Common myeloid progenitor, CD34-positive (primary cell): Measurements from ENCODE around the gene RPTOR.

ENCODE experiments used
- CTCF ChIA-PET: fragments of 350-600 bp; sonication (Branson Sonifier 250); formaldehyde crosslinking; loops from one replicate; lab custom pipeline; 2021; ENCODE audit warnings: antibody characterized with exemption; lab: Charles Lee
- POLR2A ChIA-PET: fragments of 350-600 bp; sonication (Branson Sonifier 250); formaldehyde crosslinking; loops from one replicate; lab custom pipeline; 2021; ENCODE audit warnings: antibody characterized with exemption; lab: Charles Lee
- DNase-seq, 3 donors: peaks; one replicate each; pipeline versions ENCODE4 v3.0.0 to v3.0.0-alpha.2; 2013
- H3K27ac ChIP-seq, 2 experiments: 1 replicate in 1 of 2; 2 replicates in 1 of 2; pipeline ENCODE4 v1.7.0; 2013; ENCODE audit warnings: inconsistent platforms in 2 of 2, low read length in 2 of 2, mild to moderate bottlenecking in 2 of 2, low read depth in 1 of 2, moderate library complexity in 1 of 2; ENCODE audit not compliant: severe bottlenecking in 2 of 2, insufficient read depth in 1 of 2, poor library complexity in 1 of 2
- H3K27me3 ChIP-seq, 5 experiments: replicated peaks in 2 of 5; 1 replicate in 3 of 5; 2 replicates in 2 of 5; pipeline versions ENCODE4 v1.6.1 to v1.7.0; 2013; ENCODE audit warnings: low read length in 4 of 5, mild to moderate bottlenecking in 2 of 5, moderate library complexity in 2 of 5, inconsistent platforms in 1 of 5; ENCODE audit not compliant: insufficient read depth in 5 of 5, control insufficient read depth in 4 of 5
- H3K36me3 ChIP-seq, 4 experiments: 1 replicate in 2 of 4; 2 replicates in 2 of 4; pipeline versions ENCODE4 v1.6.1 to v1.7.0; 2013; ENCODE audit warnings: low read length in 3 of 4, control low read depth in 1 of 4, mild to moderate bottlenecking in 1 of 4; ENCODE audit not compliant: control insufficient read depth in 4 of 4, insufficient read depth in 4 of 4
- H3K4me1 ChIP-seq, 4 experiments: 1 replicate in 3 of 4; 2 replicates in 1 of 4; pipeline versions ENCODE4 v1.6.1 to v1.7.1; 2013; ENCODE audit warnings: low read length in 3 of 4, mild to moderate bottlenecking in 3 of 4, control low read depth in 1 of 4, inconsistent platforms in 1 of 4, moderate library complexity in 1 of 4; ENCODE audit not compliant: control insufficient read depth in 4 of 4, insufficient read depth in 4 of 4; ENCODE audit errors: control extremely low read depth in 1 of 4
- H3K4me3 ChIP-seq, 7 experiments: 1 replicate in 4 of 7; 2 replicates in 3 of 7; pipeline versions ENCODE4 v1.5.1 to v1.7.0; 2013; ENCODE audit warnings: mild to moderate bottlenecking in 7 of 7, low read length in 6 of 7, moderate library complexity in 6 of 7, inconsistent platforms in 2 of 7, low read depth in 2 of 7, control low read depth in 1 of 7; ENCODE audit not compliant: insufficient read depth in 4 of 7, control insufficient read depth in 1 of 7; ENCODE audit errors: extremely low read depth in 1 of 7
- H3K9me3 ChIP-seq, 5 experiments: 1 replicate in 4 of 5; 2 replicates in 1 of 5; pipeline versions ENCODE4 v1.6.1 to v1.7.1; 2013; ENCODE audit warnings: low read length in 4 of 5, mild to moderate bottlenecking in 2 of 5, inconsistent platforms in 1 of 5, low read depth in 1 of 5, moderate library complexity in 1 of 5; ENCODE audit not compliant: control insufficient read depth in 4 of 5, insufficient read depth in 2 of 5; ENCODE audit errors: control extremely low read depth in 1 of 5
- WGBS: methylation state at CpG from one replicate; pipeline ENCODE4 v1.1.5; 2013; ENCODE audit not compliant: insufficient coverage; 5-methylcytosine and 5-hydroxymethylcytosine counted together

Gene RPTOR

GRCh38 chr17:80644536-80644935, 99.9 kb downstream of the RPTOR start:
- Histone ChIP-seq H3K36me3 (peaks cover 2 to 31% (median 6%) of the 10 kb centered on the region in 4 experiments), H3K27me3 (no peaks in the 10 kb centered on the region), H3K4me1 (peaks cover 0 to 5% (median under 1%) of the 10 kb centered on the region in 4 experiments), H3K27ac (no peak overlapping the region), H3K9me3 (peaks cover 0 to 2% (median 0%) of the 10 kb centered on the region in 5 experiments), H3K4me3 (no peak overlapping the region)
- CTCF ChIA-PET: interaction anchor here (1.5 kb wide), 1 partner anchor 68 kb away, joined by 3 read pairs; no protein-coding TSS in a partner anchor
- POLR2A ChIA-PET: no interaction called here
- WGBS: no CpG with 5 or more reads among the region's 3 CpGs
- no peak for DNase-seq

DNA sequence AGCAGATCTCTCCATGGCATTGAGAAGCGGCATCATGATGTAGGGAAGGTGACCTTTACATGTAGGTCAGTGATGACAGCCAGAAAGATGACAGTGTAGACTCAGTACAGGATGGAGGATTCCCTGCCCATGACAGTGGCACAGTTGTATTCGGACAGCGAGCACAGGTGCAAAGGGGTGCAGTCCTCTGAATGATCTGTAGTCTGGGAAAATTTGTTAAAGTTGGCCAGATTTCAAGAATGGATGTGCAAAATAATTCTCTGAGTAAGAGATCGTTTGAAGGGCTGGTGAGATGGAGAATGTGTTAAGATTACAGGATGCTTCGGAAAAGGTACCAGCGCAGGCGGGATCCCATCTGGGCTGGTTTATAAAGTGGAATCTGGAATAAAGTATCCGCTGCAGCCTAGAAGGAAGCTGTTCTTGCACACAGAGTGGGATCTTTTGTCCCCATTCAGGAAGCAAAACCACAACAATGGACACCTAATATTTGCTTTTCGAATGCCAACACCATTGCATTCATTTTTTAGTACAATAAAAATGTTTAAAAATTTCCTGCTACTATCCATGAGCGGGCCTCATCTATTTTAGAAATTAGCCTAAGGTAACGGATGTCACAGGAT, 101.2 kb downstream of the RPTOR start:
- Histone ChIP-seq H3K27ac (no peak overlapping the region), H3K9me3 (peaks cover 0 to 2% (median 0%) of the 10 kb centered on the region in 5 experiments), H3K27me3 (no peaks in the 10 kb centered on the region), H3K4me3 (no peak overlapping the region), H3K4me1 (peaks cover 0 to 10% (median 4%) of the 10 kb centered on the region in 4 experiments), H3K36me3 (peaks cover 2 to 32% (median 7%) of the 10 kb centered on the region in 4 experiments)
- CTCF ChIA-PET: no interaction called here
- POLR2A ChIA-PET: no interaction called here
- WGBS: 99% methylated on average over 10 of the region's 11 CpGs
- no peak for DNase-seq

GRCh38 chr17:80646328-80646727, 101.7 kb downstream of the RPTOR start:
- H3K27me3 ChIP-seq: no peaks in the 10 kb centered on the region
- peaks cover 0 to 2% (median 0%) of the 10 kb centered on the region in 5 experiments for H3K9me3 ChIP-seq
- peaks cover 2 to 35% (median 7%) of the 10 kb centered on the region in 4 experiments for H3K36me3 ChIP-seq
- H3K4me1 ChIP-seq: peaks cover 0 to 10% (median 4%) of the 10 kb centered on the region in 4 experiments
- 99% methylated on average over 9 of the region's 9 CpGs for WGBS
- no peak overlapping the region for H3K4me3 ChIP-seq
- no peak overlapping the region for H3K27ac ChIP-seq
- no peak for DNase-seq
- ChIA-PET POLR2A (no interaction called here), CTCF (no interaction called here)

DNA sequence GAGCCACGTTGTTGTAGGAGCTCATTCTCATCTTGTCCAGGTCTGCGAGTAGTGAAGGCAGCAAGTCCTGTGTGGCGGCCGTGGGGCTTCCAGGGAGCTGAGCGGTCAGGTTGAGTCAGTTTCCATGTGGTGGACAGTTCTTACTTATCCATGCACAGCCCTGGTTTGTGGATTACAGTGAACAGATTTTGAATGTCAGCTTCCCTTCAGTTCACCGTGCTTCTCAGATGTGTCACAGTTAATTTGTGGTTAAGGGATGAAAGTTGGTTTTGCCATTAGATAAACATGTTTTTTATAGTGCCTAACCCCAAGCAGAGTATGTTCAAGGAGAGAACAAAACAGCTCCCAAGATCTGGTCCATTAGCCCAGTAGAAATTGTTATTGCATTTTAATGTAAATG, 103.1 kb downstream of the RPTOR start:
- Histone ChIP-seq H3K9me3 (no peaks in the 10 kb centered on the region), H3K27ac (no peak overlapping the region), H3K4me3 (no peak overlapping the region), H3K4me1 (peaks cover 0 to 10% (median 4%) of the 10 kb centered on the region in 4 experiments), H3K36me3 (peaks cover 2 to 35% (median 7%) of the 10 kb centered on the region in 4 experiments), H3K27me3 (no peaks in the 10 kb centered on the region)
- 100% methylated on average over 4 of the region's 6 CpGs for WGBS
- ChIA-PET CTCF (interaction anchor here (0.6 to 3.5 kb wide), 3 partner anchors 9 to 50 kb away, joined by 3 to 16 read pairs (median 3); no protein-coding TSS in a partner anchor), POLR2A (no interaction called here)
- DNase-seq: no peak

DNA sequence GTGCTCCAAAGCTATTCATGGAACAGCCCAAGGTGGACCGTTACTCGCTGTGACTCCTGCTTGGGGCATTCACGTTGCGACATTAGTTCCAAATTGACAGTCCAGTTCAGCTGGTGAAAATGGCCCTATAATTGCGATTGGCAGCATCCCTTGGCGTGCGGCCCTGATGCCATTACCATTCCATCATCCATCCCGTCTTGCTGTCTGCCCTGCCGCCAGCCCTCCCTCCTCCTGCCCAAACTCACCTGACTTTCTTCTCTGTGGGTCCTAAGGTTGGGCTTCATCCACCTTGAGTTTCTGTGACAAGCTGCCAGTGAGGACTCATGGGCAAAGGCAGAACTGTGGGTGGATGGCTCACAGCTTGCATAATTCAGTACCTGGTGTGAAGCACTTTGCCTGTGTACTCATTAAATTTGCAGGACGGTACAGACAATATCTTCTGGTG, 104.6 kb downstream of the RPTOR start:
- CTCF ChIA-PET: interaction anchor here (1.0 to 3.5 kb wide), 3 partner anchors 8 to 20 kb away, joined by 3 to 16 read pairs (median 5); no protein-coding TSS in a partner anchor
- POLR2A ChIA-PET: no interaction called here
- no peak overlapping the region for H3K27ac ChIP-seq
- H3K4me1 ChIP-seq: peaks cover 0 to 10% (median 4%) of the 10 kb centered on the region in 4 experiments
- DNase-seq: no peak
- 98% methylated on average over 10 of the region's 10 CpGs for WGBS
- H3K36me3 ChIP-seq: peaks cover 0 to 28% (median 3%) of the 10 kb centered on the region in 4 experiments
- no peak overlapping the region for H3K4me3 ChIP-seq
- H3K27me3 ChIP-seq: no peaks in the 10 kb centered on the region
- H3K9me3 ChIP-seq: peaks cover 0 to 6% (median 5%) of the 10 kb centered on the region in 5 experiments

DNA sequence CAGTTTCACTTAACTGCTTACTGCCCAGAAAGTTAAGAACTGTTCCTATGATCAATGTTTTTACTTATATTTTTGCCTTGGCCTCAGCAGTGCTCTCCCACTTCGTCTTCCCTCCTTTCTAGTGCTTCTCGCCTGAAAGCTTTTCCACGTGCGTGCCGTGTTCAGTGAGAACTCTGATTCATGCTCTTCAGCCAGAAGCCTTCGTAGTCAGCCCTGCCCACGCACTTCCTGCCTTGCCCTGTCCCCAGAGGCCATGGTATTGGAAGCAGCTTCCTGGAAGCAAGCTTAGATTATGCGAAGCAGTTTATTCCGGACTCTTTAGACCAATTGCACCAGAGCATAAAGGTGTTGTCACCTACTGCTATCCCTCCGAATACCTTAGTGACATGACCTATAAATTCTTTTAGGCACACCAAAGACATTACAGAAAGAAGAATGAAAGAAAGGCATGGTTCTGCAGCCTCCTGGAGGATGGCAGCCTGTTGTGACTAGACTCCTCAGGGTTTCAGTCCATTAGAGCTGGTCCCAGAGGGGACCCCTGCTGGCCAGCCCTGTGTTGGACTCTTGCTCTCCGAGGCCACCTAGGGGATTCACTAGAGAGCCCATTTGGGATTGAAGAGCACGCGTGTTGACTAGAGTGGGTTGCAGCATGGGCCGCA, 105.2 kb downstream of the RPTOR start:
- POLR2A ChIA-PET: no interaction called here
- H3K9me3 ChIP-seq: peaks cover 0 to 9% (median 6%) of the 10 kb centered on the region in 5 experiments
- DNase-seq: peak; percentile 54 to 72 (median 69)
- 85% methylated on average over 14 of the region's 14 CpGs for WGBS
- CTCF ChIA-PET: interaction anchor here (0.6 to 3.5 kb wide), 8 partner anchors 9 to 321 kb away, joined by 3 to 16 read pairs (median 3); no protein-coding TSS in a partner anchor
- H3K36me3 ChIP-seq: peaks cover 0 to 23% (median 2%) of the 10 kb centered on the region in 4 experiments
- H3K27me3 ChIP-seq: no peaks in the 10 kb centered on the region
- no peak overlapping the region for H3K4me3 ChIP-seq
- peaks cover 0 to 10% (median 4%) of the 10 kb centered on the region in 4 experiments for H3K4me1 ChIP-seq
- H3K27ac ChIP-seq: no peak overlapping the region
